Activated B cell treated with CpG ODN at 0.5 μM for 24 hours (primary cell): ENCODE data around the gene HIP1R. TPM values are rescaled to one million over a fixed set of nuclear protein-coding genes. Genes with fewer than 3 reads are reported as not detected.

Experiments
- ATAC-seq: fragments of 200-7000 bp; cut with Tn5 transposase; one replicate; pipeline ENCODE4 v1.10.0; 2021; ENCODE audit warnings: low read depth, mild to moderate bottlenecking, moderate library complexity
- CTCF ChIA-PET: fragments of 350-600 bp; sonication (Branson Sonifier 250); formaldehyde crosslinking; loops from one replicate; lab custom pipeline; 2021; ENCODE audit warnings: antibody characterized with exemption; lab: Charles Lee
- POLR2A ChIA-PET: fragments of 350-600 bp; sonication (Branson Sonifier 250); formaldehyde crosslinking; loops from one replicate; lab custom pipeline; 2021; ENCODE audit warnings: antibody characterized with exemption; lab: Charles Lee
- DNase-seq: peaks from one replicate; pipeline ENCODE4 v3.0.0; 2022
- H3K27ac Mint-ChIP-seq: one replicate; pipeline ENCODE4 v1.8.0; 2020; ENCODE audit warnings: mixed read lengths
- H3K27me3 Mint-ChIP-seq: one replicate; pipeline ENCODE4 v1.8.0; 2021; ENCODE audit warnings: mixed read lengths
- H3K36me3 Mint-ChIP-seq: one replicate; pipeline ENCODE4 v1.8.0; 2021; ENCODE audit warnings: low read depth, mixed read lengths
- H3K4me1 Mint-ChIP-seq: one replicate; pipeline ENCODE4 v1.8.0; 2021; ENCODE audit warnings: mixed read lengths
- H3K4me3 Mint-ChIP-seq: one replicate; pipeline ENCODE4 v1.8.0; 2020; ENCODE audit warnings: mild to moderate bottlenecking, mixed read lengths
- H3K9me3 Mint-ChIP-seq: one replicate; pipeline ENCODE4 v1.8.0; 2020; ENCODE audit warnings: mixed read lengths
- intact Hi-C: fragments of 100-400 bp; cut with micrococcal nuclease; formaldehyde crosslinking; loops from one replicate; pipeline ENCODE4 v1.15.1; 2024
- total RNA-seq: library from RNA; stranded (reverse); gene quantifications from 2 replicates; pipeline ENCODE4 v1.2.3, GENCODE V29; 2022
- TF ChIP-seq, protein P1 (sequence below): fragments of 200-600 bp; IDR thresholded peaks from one replicate; pipeline ENCODE4 v1.8.0; 2022; ENCODE audit warnings: antibody characterized with exemption, mild to moderate bottlenecking

HIP1R gene
- total RNA-seq, 1 donor from 2014 or later, result 154 TPM

DNA sequence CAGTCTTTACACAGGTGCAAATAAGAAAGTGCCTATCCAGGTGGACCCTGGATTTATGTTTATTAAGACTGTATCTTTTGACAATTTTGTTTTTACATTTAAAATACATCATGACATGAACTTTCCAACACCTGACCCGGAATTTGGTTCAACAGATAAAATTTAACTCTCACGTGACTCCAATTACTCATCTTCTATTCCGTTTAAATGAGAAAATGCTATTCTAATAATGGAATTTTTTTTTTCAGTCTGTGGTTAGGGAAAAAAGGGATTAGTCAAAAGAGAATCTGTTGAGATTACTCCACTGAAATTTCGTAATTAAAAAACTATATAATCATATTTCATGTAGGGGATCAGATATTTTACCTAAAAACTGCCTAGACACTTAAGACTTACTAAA is 49.6 kb downstream of the HIP1R start:
- TF ChIP-seq, protein P1, sequence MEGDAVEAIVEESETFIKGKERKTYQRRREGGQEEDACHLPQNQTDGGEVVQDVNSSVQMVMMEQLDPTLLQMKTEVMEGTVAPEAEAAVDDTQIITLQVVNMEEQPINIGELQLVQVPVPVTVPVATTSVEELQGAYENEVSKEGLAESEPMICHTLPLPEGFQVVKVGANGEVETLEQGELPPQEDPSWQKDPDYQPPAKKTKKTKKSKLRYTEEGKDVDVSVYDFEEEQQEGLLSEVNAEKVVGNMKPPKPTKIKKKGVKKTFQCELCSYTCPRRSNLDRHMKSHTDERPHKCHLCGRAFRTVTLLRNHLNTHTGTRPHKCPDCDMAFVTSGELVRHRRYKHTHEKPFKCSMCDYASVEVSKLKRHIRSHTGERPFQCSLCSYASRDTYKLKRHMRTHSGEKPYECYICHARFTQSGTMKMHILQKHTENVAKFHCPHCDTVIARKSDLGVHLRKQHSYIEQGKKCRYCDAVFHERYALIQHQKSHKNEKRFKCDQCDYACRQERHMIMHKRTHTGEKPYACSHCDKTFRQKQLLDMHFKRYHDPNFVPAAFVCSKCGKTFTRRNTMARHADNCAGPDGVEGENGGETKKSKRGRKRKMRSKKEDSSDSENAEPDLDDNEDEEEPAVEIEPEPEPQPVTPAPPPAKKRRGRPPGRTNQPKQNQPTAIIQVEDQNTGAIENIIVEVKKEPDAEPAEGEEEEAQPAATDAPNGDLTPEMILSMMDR, result no peak
- Mint-ChIP-seq H3K4me1 (peaks cover 94% of the 10 kb centered on the region), H3K27me3 (no peaks in the 10 kb centered on the region), H3K9me3 (no peaks in the 10 kb centered on the region), H3K27ac (no peak overlapping the region), H3K4me3 (no peak overlapping the region), H3K36me3 (peaks cover 18% of the 10 kb centered on the region)
- DNase-seq (no peak), ATAC-seq (no peak)
- intact Hi-C loops, result loop anchor here (5.0 kb wide), 1 partner anchor 347 kb away; the partner anchor contains the start of genes MPHOSPH9 and MTRFR
- ChIA-PET POLR2A (interaction anchor here (0.5 to 0.9 kb wide), 4 partner anchors 13 to 112 kb away, joined by 3 to 5 read pairs (median 4); no protein-coding TSS in a partner anchor), CTCF (interaction anchor here (0.7 kb wide), 1 partner anchor 17 kb away, joined by 3 read pairs; no protein-coding TSS in a partner anchor)

DNA sequence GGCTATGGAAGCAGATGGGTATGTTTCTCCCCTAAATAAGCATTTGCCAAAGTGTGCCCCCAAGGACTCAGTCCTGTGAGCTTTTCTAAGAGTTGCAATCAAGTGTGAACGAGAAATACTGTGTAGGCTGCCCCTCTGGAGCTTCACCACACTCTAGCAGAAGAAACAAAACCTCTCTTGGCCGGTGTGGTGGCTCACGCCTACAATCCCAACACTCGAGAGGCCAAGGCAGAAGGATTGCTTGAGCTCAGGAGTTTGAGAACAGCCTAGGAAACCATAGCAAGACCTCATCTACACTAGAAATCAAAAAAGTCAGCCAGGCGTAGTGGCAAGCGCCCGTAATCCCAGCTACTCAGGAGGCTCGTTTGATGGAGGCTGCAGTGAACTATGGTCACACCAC is 50.9 kb downstream of the HIP1R start:
- peak overlapping the region; percentile 24 for H3K4me3 Mint-ChIP-seq
- TF ChIP-seq, protein P1, result no peak
- intact Hi-C loops, result loop anchor here (5.0 kb wide), 1 partner anchor 346 kb away; the partner anchor contains the start of genes MPHOSPH9 and MTRFR
- no peaks in the 10 kb centered on the region for H3K9me3 Mint-ChIP-seq
- ATAC-seq (no peak), DNase-seq (no peak)
- POLR2A ChIA-PET, result interaction anchor here (0.6 to 6.5 kb wide), 7 partner anchors 8 to 221 kb away, joined by 3 to 99 read pairs (median 5); partner anchors contain the start of gene VPS37B
- H3K27ac Mint-ChIP-seq, result peak overlapping the region; percentile 96
- H3K4me1 Mint-ChIP-seq, result peaks cover 94% of the 10 kb centered on the region
- peaks cover 6% of the 10 kb centered on the region for H3K36me3 Mint-ChIP-seq
- no peaks in the 10 kb centered on the region for H3K27me3 Mint-ChIP-seq
- CTCF ChIA-PET, result interaction anchor here (1.1 to 1.5 kb wide), 3 partner anchors 12 to 25 kb away, joined by 3 to 5 read pairs (median 3); no protein-coding TSS in a partner anchor

DNA sequence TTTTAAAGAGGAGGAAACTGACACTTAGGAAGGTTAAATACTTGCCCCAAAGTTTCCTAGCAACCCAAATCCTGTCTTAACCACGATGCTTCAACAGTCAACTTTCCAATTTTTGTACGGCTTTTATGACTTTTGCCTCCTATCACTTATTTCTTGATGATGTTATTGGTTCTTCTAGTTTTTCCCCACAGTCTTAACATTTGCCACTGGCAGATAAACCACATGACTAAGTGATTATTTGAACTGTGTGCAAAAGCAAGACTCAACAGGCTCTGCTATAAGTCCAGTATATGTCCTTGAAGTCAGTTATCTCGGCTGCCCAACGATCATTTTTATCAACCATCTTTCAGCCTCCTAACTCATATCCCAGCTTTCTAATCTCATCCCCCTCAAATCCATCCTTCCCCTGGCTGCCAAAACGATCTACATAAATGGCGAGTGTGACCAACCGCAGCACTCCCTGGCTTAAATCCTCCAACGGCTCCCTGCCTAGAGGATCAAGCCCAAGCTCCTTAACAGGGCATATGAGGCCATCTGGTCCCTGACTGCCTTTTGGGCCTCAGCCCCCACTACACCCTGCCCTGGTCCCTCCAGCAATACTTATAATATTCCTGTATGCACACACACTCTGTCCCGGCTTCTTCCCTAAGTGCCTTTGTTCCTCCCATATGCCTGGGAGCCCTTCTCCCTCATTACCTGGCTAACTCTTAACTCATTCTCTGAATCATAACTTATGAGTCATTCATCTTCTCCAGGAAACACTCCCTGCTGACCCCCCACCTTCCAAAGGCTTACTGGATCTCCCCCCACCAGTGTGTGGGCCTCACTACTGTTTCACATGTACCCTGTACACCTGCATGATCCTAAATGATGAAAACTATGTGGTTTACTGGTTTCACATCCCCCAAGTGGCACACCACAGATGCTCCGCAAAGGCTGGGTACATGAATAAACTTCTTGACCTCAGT is 51.9 kb downstream of the HIP1R start:
- no peak for DNase-seq
- TF ChIP-seq, protein P1, result no peak

DNA sequence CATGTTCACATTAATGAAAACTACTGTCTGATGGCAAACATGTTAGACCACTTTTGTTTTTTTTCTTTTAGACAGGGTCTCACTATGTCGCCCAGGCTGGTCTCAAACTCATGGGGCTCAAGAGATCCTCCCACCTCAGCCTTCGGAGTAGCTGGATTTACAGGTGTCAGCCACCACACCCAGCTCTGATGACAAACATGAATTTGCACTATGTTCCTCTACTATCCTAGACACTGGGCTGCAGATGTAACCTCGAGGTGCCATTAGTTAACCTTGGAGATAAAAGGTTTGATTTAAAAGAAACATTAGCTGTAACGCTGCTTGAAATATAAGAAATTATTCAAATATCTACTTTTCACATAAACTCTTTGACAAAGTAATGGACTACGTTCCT is 52.6 kb downstream of the HIP1R start:
- peak overlapping the region; percentile 88 for H3K4me3 Mint-ChIP-seq
- CTCF ChIA-PET, result interaction anchor here (1.2 to 6.1 kb wide), 3 partner anchors 10 to 65 kb away, joined by 3 to 25 read pairs (median 17); no protein-coding TSS in a partner anchor

More for the DNA sequence above, 51.9 kb downstream of the HIP1R start:
- H3K4me3 Mint-ChIP-seq, result peak overlapping the region; percentile 88
- H3K27ac Mint-ChIP-seq, result peak overlapping the region; percentile 96
- no peaks in the 10 kb centered on the region for H3K9me3 Mint-ChIP-seq
- H3K27me3 Mint-ChIP-seq, result no peaks in the 10 kb centered on the region
- CTCF ChIA-PET, result interaction anchor here (1.1 to 6.1 kb wide), 5 partner anchors 11 to 65 kb away, joined by 3 to 25 read pairs (median 5); no protein-coding TSS in a partner anchor
- peaks cover 7% of the 10 kb centered on the region for H3K36me3 Mint-ChIP-seq
- H3K4me1 Mint-ChIP-seq, result peaks cover 95% of the 10 kb centered on the region
- intact Hi-C loops, result loop anchor here (1.0 to 5.0 kb wide), 4 partner anchors 8 to 345 kb away; partner anchors contain the start of genes MPHOSPH9 and MTRFR
- POLR2A ChIA-PET, result interaction anchor here (1.1 to 6.5 kb wide), 11 partner anchors 7 to 360 kb away, joined by 3 to 99 read pairs (median 7); partner anchors contain the start of genes KNTC1, MPHOSPH9, MTRFR and OGFOD2
- ATAC-seq, result peak; percentile 76

More for the DNA sequence above, 52.6 kb downstream of the HIP1R start:
- TF ChIP-seq, protein P1, result no peak
- peak; percentile 14 for ATAC-seq
- no peak for DNase-seq
- Mint-ChIP-seq H3K4me1 (peaks cover 95% of the 10 kb centered on the region), H3K27me3 (no peaks in the 10 kb centered on the region), H3K36me3 (peaks cover 10% of the 10 kb centered on the region), H3K9me3 (no peaks in the 10 kb centered on the region), H3K27ac (peak overlapping the region; percentile 96)
- intact Hi-C loops, result loop anchor here (1.0 to 5.0 kb wide), 5 partner anchors 7 to 344 kb away; partner anchors contain the start of genes MPHOSPH9 and MTRFR
- POLR2A ChIA-PET, result interaction anchor here (0.7 to 6.5 kb wide), 13 partner anchors 8 to 361 kb away, joined by 3 to 99 read pairs (median 5); partner anchors contain the start of genes KNTC1, MPHOSPH9, MTRFR and OGFOD2
